Psoas muscle (tissue), 8 donors: ENCODE results near the gene VGLL4. TPM values are rescaled to one million over a fixed set of nuclear protein-coding genes. Genes with fewer than 3 reads are reported as not detected.

Experiments
- ATAC-seq, 4 donors: fragments of 200-7000 bp; cut with Tn5 transposase; one replicate each; pipeline ENCODE4 v1.9.1; 2020; ENCODE audit warnings: moderate library complexity in 3 of 4, mild to moderate bottlenecking in 2 of 4
- DNase-seq, 2 donors: peaks; one replicate each; pipeline ENCODE4 v3.0.0-alpha.2; 2020
- H3K27ac ChIP-seq: fragments of 200-600 bp; one replicate; pipeline ENCODE4 v1.8.0; 2022
- H3K27me3 ChIP-seq, 3 donors: fragments of 200-600 bp in 1 of 3; one replicate each; pipeline versions ENCODE4 v1.6.1 to v1.8.0; 2013 to 2022; ENCODE audit warnings: low read length in 2 of 3, mild to moderate bottlenecking in 2 of 3, moderate library complexity in 1 of 3; ENCODE audit not compliant: insufficient read depth in 3 of 3
- H3K36me3 ChIP-seq, 2 donors: fragments of 200-600 bp in 1 of 2; one replicate each; pipeline versions ENCODE4 v1.6.1 to v1.8.0; 2013 to 2022; ENCODE audit warnings: low read depth in 1 of 2, mild to moderate bottlenecking in 1 of 2, moderate library complexity in 1 of 2; ENCODE audit not compliant: insufficient read depth in 1 of 2
- H3K4me1 ChIP-seq: fragments of 200-600 bp; one replicate; pipeline ENCODE4 v1.8.0; 2022
- H3K4me3 ChIP-seq: fragments of 200-600 bp; one replicate; pipeline ENCODE4 v1.8.0; 2022; ENCODE audit warnings: mild to moderate bottlenecking
- H3K9me3 ChIP-seq: fragments of 200-600 bp; one replicate; pipeline ENCODE4 v1.8.0; 2022
- CTCF ChIP-seq: fragments of 200-600 bp; IDR thresholded peaks from one replicate; pipeline ENCODE4 v1.8.0; 2022; ENCODE audit warnings: antibody characterized with exemption
- WGBS, 3 donors: extraction: QIAGEN DNeasy Blood & Tissue Kit; methylation state at CpG; one replicate each; pipeline versions ENCODE4 v1.1.6 to v1.1.7; 2013; 5-methylcytosine and 5-hydroxymethylcytosine counted together
- intact Hi-C, 2 donors: fragments of 100-400 bp; cut with DNase I; formaldehyde crosslinking; loops; one replicate each; pipeline versions ENCODE4 v1.11.0 to v1.14.2; 2022
- polyA plus RNA-seq, 3 donors: library from polyadenylated mRNA; stranded (reverse); fragments of 200-250 nt; gene quantifications; one replicate each; pipeline ENCODE4 v1.2.3, GENCODE V29; 2013
- total RNA-seq, 4 donors: library from RNA; stranded (reverse); fragmentation: NEBNext Ultra II Directional in 2 of 4; extraction: Animal tissue kit (Norgen Biotek cat#: 25700) in 2 of 4; gene quantifications; one replicate each; pipeline versions ENCODE4 v1.2.1 to v1.2.4, GENCODE V29; 2021 to 2023
- donor health status: healthy with polysubstance abuse.
- donor health status: DM: no; HTN: no; CAD: no; lungs with moderate emphysema.
- donor health status: Bipolar disorder and iron deficiency.
- donor health status: healthy.
- donor health status: DM: yes; HTN: yes; CAD: no.
- donor health status: DM: no; HTN: no; CAD: no.
- donor health status: DM: no; HTN: no; CAD: no.
- donor health status: DM: yes; HTN: yes; CAD: no.

VGLL4 gene
- total and polyA plus RNA-seq, 7 donors: 8.0 to 14.8 (median 11.7) TPM

GRCh38 chr3:11555881-11556633 lies 87.7 kb downstream of the VGLL4 start:
- no peak for TF ChIP-seq CTCF
- no peaks in the 10 kb centered on the region for H3K27me3 ChIP-seq
- peaks cover 72% of the 10 kb centered on the region for H3K4me1 ChIP-seq
- no peak overlapping the region for H3K4me3 ChIP-seq
- peaks cover 0 to 36% of the 10 kb centered on the region in 2 donors for H3K36me3 ChIP-seq
- intact Hi-C loops: no loop called here
- WGBS, 3 donors: 61 to 65% (median 62%) methylated on average over 23 of the region's 23 CpGs
- ATAC-seq: no peak
- peak overlapping the region; percentile 62 for H3K27ac ChIP-seq
- no peaks in the 10 kb centered on the region for H3K9me3 ChIP-seq
- no peak for DNase-seq

- Histone ChIP-seq H3K4me3 (no peak overlapping the region), H3K27me3 (no peaks in the 10 kb centered on the region), H3K27ac (peak overlapping the region; percentile 62), H3K9me3 (no peaks in the 10 kb centered on the region), H3K4me1 (peaks cover 64% of the 10 kb centered on the region), H3K36me3 (peaks cover 0 to 36% of the 10 kb centered on the region in 2 donors)
- DNase-seq (no peak), ATAC-seq (peak in 3 of 4 donors; percentile 6 to 10 (median 6))
- intact Hi-C loops: no loop called here
- WGBS, 3 donors: 75 to 88% (median 78%) methylated on average over 13 of the region's 13 CpGs
- no peak for TF ChIP-seq CTCF
Observed at GRCh38 chr3:11555211-11555782, 88.4 kb downstream of the VGLL4 start.

- H3K27me3 ChIP-seq: no peaks in the 10 kb centered on the region
- H3K36me3 ChIP-seq: peaks cover 0 to 36% of the 10 kb centered on the region in 2 donors
- no peak for TF ChIP-seq CTCF
- no peak for ATAC-seq
- H3K27ac ChIP-seq: peak overlapping the region; percentile 62
- DNase-seq: no peak
- no peak overlapping the region for H3K4me3 ChIP-seq
- WGBS, 3 donors: 90 to 98% (median 93%) methylated on average over 11 to 12 of the region's 12 CpGs
- H3K4me1 ChIP-seq: peaks cover 58% of the 10 kb centered on the region
- H3K9me3 ChIP-seq: no peaks in the 10 kb centered on the region
- intact Hi-C loops: no loop called here
Observed at GRCh38 chr3:11554666-11555065, 89.0 kb downstream of the VGLL4 start.

GRCh38 chr3:11554236-11554610 lies 89.5 kb downstream of the VGLL4 start:
- Histone ChIP-seq H3K4me1 (peaks cover 54% of the 10 kb centered on the region), H3K27me3 (no peaks in the 10 kb centered on the region), H3K9me3 (no peaks in the 10 kb centered on the region), H3K36me3 (peaks cover 0 to 36% of the 10 kb centered on the region in 2 donors), H3K4me3 (no peak overlapping the region), H3K27ac (peak overlapping the region; percentile 41)
- ATAC-seq: peak in 1 of 4 donors; percentile 3
- intact Hi-C loops: no loop called here
- TF ChIP-seq CTCF: no peak
- 74 to 88% (median 78%) methylated on average over 3 of the region's 3 CpGs for WGBS, 3 donors
- no peak for DNase-seq
